Sciatic nerve (tissue), 1 donor: ENCODE data around the gene SMARCB1. TPM values are rescaled to one million over a fixed set of nuclear protein-coding genes. Genes with fewer than 3 reads are reported as not detected.

Source experiments
- total RNA-seq: library from RNA; stranded (reverse); fragmentation: NEBNext Ultra II Directional; extraction: Animal tissue kit (Norgen Biotek cat#: 25700); gene quantifications from one replicate; pipeline ENCODE4 v1.2.1, GENCODE V29; 2021
- donor health status: DM: no; HTN: no; CAD: no.

SMARCB1 gene
- total RNA-seq, 1 donor from 2014 or later: 56.2 TPM

Other genes starting within 250 kb of the SMARCB1 start
- gene IGLL1, start 206.7 kb upstream of the SMARCB1 start, total RNA-seq: not detected
- gene DRICH1, start 154.6 kb upstream of the SMARCB1 start, total RNA-seq: 1.3 TPM
- gene RGL4, start 96.0 kb upstream of the SMARCB1 start, total RNA-seq: 1.2 TPM
- 11.2 TPM for gene ZNF70, start 35.9 kb upstream of the SMARCB1 start, total RNA-seq
- not detected for gene VPREB3, start 32.5 kb upstream of the SMARCB1 start, total RNA-seq
- gene C22orf15, start 24.0 kb upstream of the SMARCB1 start, total RNA-seq: 0.49 TPM
- gene CHCHD10, start 19.0 kb upstream of the SMARCB1 start, total RNA-seq: 32.5 TPM
- 3.9 TPM for gene MMP11, start 14.1 kb upstream of the SMARCB1 start, total RNA-seq
- gene DERL3, start 52.0 kb downstream of the SMARCB1 start, total RNA-seq: 2.7 TPM
- 13.6 TPM for gene SLC2A11, start 70.9 kb downstream of the SMARCB1 start, total RNA-seq
- gene MIF, start 107.4 kb downstream of the SMARCB1 start, total RNA-seq: 229 TPM
- gene GSTT2B, start 174.2 kb downstream of the SMARCB1 start, total RNA-seq: 19.5 TPM
- gene DDTL, start 179.9 kb downstream of the SMARCB1 start, total RNA-seq: 4.0 TPM
- 57.8 TPM for gene DDT, start 187.5 kb downstream of the SMARCB1 start, total RNA-seq
- gene GSTT2, start 193.2 kb downstream of the SMARCB1 start, total RNA-seq: not detected
- gene GSTT4, start 218.5 kb downstream of the SMARCB1 start, total RNA-seq: not detected
- gene CABIN1, start 224.3 kb downstream of the SMARCB1 start, total RNA-seq: 67.2 TPM